A549 (cell line): ENCODE data around the gene IGF2. TPM values are rescaled to one million over a fixed set of nuclear protein-coding genes. Genes with fewer than 3 reads are reported as not detected.

Experiments used
- ATAC-seq, 2 experiments: fragments of 200-7000 bp in 1 of 2; fragments of >200 bp in 1 of 2; cut with Nextera tagmentation in 1 of 2; cut with Tn5 transposase in 1 of 2; 3 replicates each; pipeline versions ENCODE4 v1.8.0 to v1.9.1; 2018 to 2020; ENCODE audit warnings: mild to moderate bottlenecking in 1 of 2, moderate library complexity in 1 of 2
- CTCF ChIA-PET: fragments of 300-600 bp; sonication (Branson Sonifier 250); formaldehyde crosslinking; extraction: SDS; loops from one replicate; lab custom pipeline; 2021; ENCODE audit warnings: antibody characterized with exemption, inconsistent platforms; lab: Yijun Ruan, JAX
- POLR2A ChIA-PET: fragments of 350-600 bp; formaldehyde crosslinking; extraction: SDS; loops from one replicate; lab custom pipeline; 2021; ENCODE audit warnings: antibody characterized with exemption, inconsistent platforms; lab: Yijun Ruan, JAX
- DNase-seq, 2 experiments: peaks; one replicate each; pipeline versions ENCODE4 v3.0.0 to v3.0.0-alpha.2; 2011 to 2016; ENCODE audit warnings: low read depth in 1 of 2, low spot score in 1 of 2
- FAIRE-seq: peaks from 2 replicates; lab custom pipeline; 2011; peaks lifted over from hg19 to GRCh38; lab: Jason Lieb, UNC
- H3K27ac ChIP-seq, 2 experiments: fragments of >200 bp; sonication (Bioruptor Twin); formaldehyde crosslinking; 3 replicates each; pipeline ENCODE4 v1.5.1; 2016 to 2017
- H3K4me1 ChIP-seq: fragments of >200 bp; sonication (Bioruptor Twin); formaldehyde crosslinking; 3 replicates; pipeline ENCODE4 v1.6.1; 2016
- H3K4me2 ChIP-seq: fragments of >200 bp; sonication (Bioruptor Twin); formaldehyde crosslinking; 3 replicates; pipeline ENCODE4 v1.6.1; 2016
- H3K4me3 ChIP-seq: fragments of >200 bp; sonication (Bioruptor Twin); formaldehyde crosslinking; 3 replicates; pipeline ENCODE4 v1.5.1; 2016
- H3K9me3 ChIP-seq: fragments of >200 bp; sonication (Bioruptor Twin); formaldehyde crosslinking; 3 replicates; pipeline ENCODE4 v1.6.1; 2016
- BCL3 ChIP-seq: fragments of >200 bp; sonication (Bioruptor Twin); formaldehyde crosslinking; IDR thresholded peaks from 3 replicates; pipeline ENCODE4 v1.6.1; 2016
- CEBPB ChIP-seq, 2 experiments: fragments of >200 bp in 1 of 2; sonication (Bioruptor Twin) in 1 of 2; formaldehyde crosslinking in 1 of 2; IDR thresholded peaks; 2 replicates each; pipeline ENCODE4 v1.6.1; 2012 to 2016
- CHD2 ChIP-seq: fragments of 150-350 bp; IDR thresholded peaks from 2 replicates; pipeline ENCODE4 v1.6.1; 2014; ENCODE audit warnings: low read length; ENCODE audit not compliant: partially characterized antibody
- ESRRA ChIP-seq: fragments of 150-350 bp; IDR thresholded peaks from 2 replicates; pipeline ENCODE4 v1.6.1; 2014; ENCODE audit warnings: mild to moderate bottlenecking, low read length, borderline replicate concordance
- FOSB ChIP-seq: fragments of 250-450 bp; sonication (Bioruptor Pico); IDR thresholded peaks from 2 replicates; pipeline ENCODE4 v1.5.0; 2020; ENCODE audit warnings: mild to moderate bottlenecking, moderate library complexity
- GATA3 ChIP-seq: IDR thresholded peaks from 2 replicates; pipeline ENCODE4 v1.6.1; 2012; ENCODE audit warnings: borderline replicate concordance
- HMGXB4 ChIP-seq: fragments of 250-450 bp; sonication (Bioruptor Pico); IDR thresholded peaks from 2 replicates; pipeline ENCODE4 v1.5.0; 2021; ENCODE audit warnings: mild to moderate bottlenecking, moderate library complexity, borderline replicate concordance
- HOXA7 ChIP-seq: fragments of 250-450 bp; sonication (Bioruptor Pico); IDR thresholded peaks from 2 replicates; pipeline ENCODE4 v1.5.0; 2020; ENCODE audit warnings: mild to moderate bottlenecking, moderate library complexity
- MAFK ChIP-seq: fragments of 450-650 bp; IDR thresholded peaks from 2 replicates; pipeline ENCODE4 v1.6.1; 2014; ENCODE audit not compliant: partially characterized antibody
- MAZ ChIP-seq: fragments of 150-350 bp; IDR thresholded peaks from 2 replicates; pipeline ENCODE4 v1.6.1; 2014; ENCODE audit warnings: antibody characterized with exemption, low read depth, low read length, borderline replicate concordance
- NFE2L2 ChIP-seq: fragments of 150-350 bp; conservative IDR thresholded peaks from 2 replicates; pipeline ENCODE4 v1.6.1; 2014; ENCODE audit warnings: low read length
- NR3C1 ChIP-seq: fragments of >200 bp; sonication (Bioruptor Twin); formaldehyde crosslinking; IDR thresholded peaks from 3 replicates; pipeline ENCODE4 v1.6.1; 2017
- POLR2A ChIP-seq: IDR thresholded peaks from 2 replicates; pipeline ENCODE4 v1.6.1; 2012; ENCODE audit warnings: mild to moderate bottlenecking, low read length
- RARB ChIP-seq: fragments of 250-450 bp; sonication (Bioruptor Pico); IDR thresholded peaks from 2 replicates; pipeline ENCODE4 v1.8.0; 2021; ENCODE audit warnings: mild to moderate bottlenecking, moderate library complexity
- RFX5 ChIP-seq: fragments of 450-650 bp; IDR thresholded peaks from 2 replicates; pipeline ENCODE4 v1.7.1; 2014; ENCODE audit warnings: antibody characterized with exemption, mild to moderate bottlenecking, moderate library complexity
- SREBF2 ChIP-seq: fragments of 450-650 bp; IDR thresholded peaks from 2 replicates; pipeline ENCODE4 v1.6.1; 2014; ENCODE audit warnings: mild to moderate bottlenecking, moderate library complexity
- TP53 ChIP-seq: fragments of 250-450 bp; sonication (Bioruptor Pico); IDR thresholded peaks from 2 replicates; pipeline ENCODE4 v1.5.0; 2021; ENCODE audit warnings: mild to moderate bottlenecking, moderate library complexity
- ZNF302 ChIP-seq: fragments of 250-450 bp; sonication (Bioruptor Pico); IDR thresholded peaks from 2 replicates; pipeline ENCODE4 v1.9.0; 2021; ENCODE audit warnings: inconsistent platforms, mild to moderate bottlenecking, moderate library complexity
- WGBS: methylation state at CpG from one replicate; pipeline ENCODE4 v1.1.6; 2017; ENCODE audit errors: missing lambda C conversion rate; 5-methylcytosine and 5-hydroxymethylcytosine counted together
- polyA plus RNA-seq, 4 experiments: library from polyadenylated mRNA; depleted of rRNA in 3 of 4; stranded (reverse); fragments of >200 nt; fragmentation: RNase III in 1 of 4; extraction: RNeasy Plus Mini Kit Qiagen cat#74134 plus additional on column Dnase treatment in 1 of 4; gene quantifications; 2 replicates in 3 of 4; 3 replicates in 1 of 4; pipeline ENCODE4 v1.2.3, GENCODE V29; 2011 to 2017
- TF ChIP-seq, protein P1 (sequence below): fragments of 150-350 bp; IDR thresholded peaks from 2 replicates; pipeline ENCODE4 v1.6.1; 2014; ENCODE audit warnings: low read depth, mild to moderate bottlenecking, low read length
- TF ChIP-seq, protein P2 (sequence below): fragments of >200 bp; sonication (Bioruptor Twin); formaldehyde crosslinking; IDR thresholded peaks from 3 replicates; pipeline ENCODE4 v1.5.1; 2016
- TF ChIP-seq, protein P3 (sequence below): IDR thresholded peaks from 2 replicates; pipeline ENCODE4 v1.6.1; 2012
- TF ChIP-seq, protein P4 (sequence below): fragments of >200 bp; sonication (Bioruptor Twin); formaldehyde crosslinking; IDR thresholded peaks from 2 replicates; pipeline ENCODE4 v1.6.1; 2016

The IGF2 gene
- polyA plus RNA-seq, 2 of the 4 experiments (the other 2 are of a cell fraction) = 2.0 to 2.9 TPM

DNA sequence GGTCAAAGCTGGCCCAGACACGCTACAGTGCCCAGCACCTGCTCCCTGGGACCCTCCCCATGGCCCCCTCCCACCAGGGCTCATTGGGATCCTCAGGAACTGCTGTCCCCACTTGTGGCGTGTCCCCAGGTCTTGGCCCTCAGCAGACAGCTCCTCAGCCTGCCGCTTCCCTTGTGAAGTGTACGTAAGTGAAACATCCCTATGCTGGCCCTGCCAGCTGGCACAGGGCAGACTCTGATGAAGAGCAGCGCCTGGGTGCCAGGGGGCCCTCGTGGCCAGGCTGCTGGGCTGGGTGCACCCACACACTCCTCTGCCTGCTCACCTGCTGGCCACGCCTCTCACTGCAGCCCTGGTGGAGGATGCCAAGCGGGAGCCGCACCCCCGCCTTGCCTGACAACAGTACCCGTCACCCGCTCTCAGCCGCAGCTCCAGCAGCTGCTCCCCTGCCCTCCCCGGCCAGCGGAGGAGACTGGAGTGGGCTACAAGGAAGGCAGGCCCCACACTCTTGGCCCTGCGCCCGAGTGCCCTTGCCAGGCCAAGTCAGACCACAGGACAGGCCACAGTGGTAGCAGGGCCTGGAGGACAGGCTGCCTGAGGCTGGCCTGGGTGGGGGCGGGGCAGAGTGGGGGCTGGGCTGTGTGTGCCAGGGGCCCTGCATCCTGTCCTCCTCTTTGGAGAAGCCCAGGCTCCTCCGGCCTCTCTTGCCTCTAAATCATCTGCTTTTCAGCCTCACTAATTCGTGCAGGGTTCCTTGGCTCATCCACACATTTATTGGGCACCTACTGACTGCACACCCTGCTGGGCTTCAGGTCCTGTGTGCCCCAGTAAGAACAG is 39.5 kb downstream of the IGF2 start:
- H3K4me1 ChIP-seq = no peaks in the 10 kb centered on the region
- no peak overlapping the region for H3K27ac ChIP-seq
- H3K4me2 ChIP-seq = no peak overlapping the region
- DNase-seq (no peak), FAIRE-seq (no peak), ATAC-seq (peak in 1 of 2 experiments; percentile 33; a peak in 3 of 6 replicates)
- no peak overlapping the region for H3K4me3 ChIP-seq
- WGBS = 72% methylated on average over 7 of the region's 20 CpGs
- POLR2A ChIA-PET = no interaction called here
- H3K9me3 ChIP-seq = no peaks in the 10 kb centered on the region
- TF ChIP-seq NR3C1 = no peak
- TF ChIP-seq MAZ = no peak
- TF ChIP-seq NFE2L2 = no peak
- TF ChIP-seq, protein P1, sequence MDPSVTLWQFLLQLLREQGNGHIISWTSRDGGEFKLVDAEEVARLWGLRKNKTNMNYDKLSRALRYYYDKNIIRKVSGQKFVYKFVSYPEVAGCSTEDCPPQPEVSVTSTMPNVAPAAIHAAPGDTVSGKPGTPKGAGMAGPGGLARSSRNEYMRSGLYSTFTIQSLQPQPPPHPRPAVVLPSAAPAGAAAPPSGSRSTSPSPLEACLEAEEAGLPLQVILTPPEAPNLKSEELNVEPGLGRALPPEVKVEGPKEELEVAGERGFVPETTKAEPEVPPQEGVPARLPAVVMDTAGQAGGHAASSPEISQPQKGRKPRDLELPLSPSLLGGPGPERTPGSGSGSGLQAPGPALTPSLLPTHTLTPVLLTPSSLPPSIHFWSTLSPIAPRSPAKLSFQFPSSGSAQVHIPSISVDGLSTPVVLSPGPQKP = no peak
- TF ChIP-seq SREBF2 = no peak
- no peak for TF ChIP-seq HMGXB4
- TF ChIP-seq, protein P2, sequence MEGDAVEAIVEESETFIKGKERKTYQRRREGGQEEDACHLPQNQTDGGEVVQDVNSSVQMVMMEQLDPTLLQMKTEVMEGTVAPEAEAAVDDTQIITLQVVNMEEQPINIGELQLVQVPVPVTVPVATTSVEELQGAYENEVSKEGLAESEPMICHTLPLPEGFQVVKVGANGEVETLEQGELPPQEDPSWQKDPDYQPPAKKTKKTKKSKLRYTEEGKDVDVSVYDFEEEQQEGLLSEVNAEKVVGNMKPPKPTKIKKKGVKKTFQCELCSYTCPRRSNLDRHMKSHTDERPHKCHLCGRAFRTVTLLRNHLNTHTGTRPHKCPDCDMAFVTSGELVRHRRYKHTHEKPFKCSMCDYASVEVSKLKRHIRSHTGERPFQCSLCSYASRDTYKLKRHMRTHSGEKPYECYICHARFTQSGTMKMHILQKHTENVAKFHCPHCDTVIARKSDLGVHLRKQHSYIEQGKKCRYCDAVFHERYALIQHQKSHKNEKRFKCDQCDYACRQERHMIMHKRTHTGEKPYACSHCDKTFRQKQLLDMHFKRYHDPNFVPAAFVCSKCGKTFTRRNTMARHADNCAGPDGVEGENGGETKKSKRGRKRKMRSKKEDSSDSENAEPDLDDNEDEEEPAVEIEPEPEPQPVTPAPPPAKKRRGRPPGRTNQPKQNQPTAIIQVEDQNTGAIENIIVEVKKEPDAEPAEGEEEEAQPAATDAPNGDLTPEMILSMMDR = no peak
- CTCF ChIA-PET = interaction anchor here (0.7 to 3.2 kb wide), 10 partner anchors 9 to 337 kb away, joined by 3 to 16 read pairs (median 4); no protein-coding TSS in a partner anchor

DNA sequence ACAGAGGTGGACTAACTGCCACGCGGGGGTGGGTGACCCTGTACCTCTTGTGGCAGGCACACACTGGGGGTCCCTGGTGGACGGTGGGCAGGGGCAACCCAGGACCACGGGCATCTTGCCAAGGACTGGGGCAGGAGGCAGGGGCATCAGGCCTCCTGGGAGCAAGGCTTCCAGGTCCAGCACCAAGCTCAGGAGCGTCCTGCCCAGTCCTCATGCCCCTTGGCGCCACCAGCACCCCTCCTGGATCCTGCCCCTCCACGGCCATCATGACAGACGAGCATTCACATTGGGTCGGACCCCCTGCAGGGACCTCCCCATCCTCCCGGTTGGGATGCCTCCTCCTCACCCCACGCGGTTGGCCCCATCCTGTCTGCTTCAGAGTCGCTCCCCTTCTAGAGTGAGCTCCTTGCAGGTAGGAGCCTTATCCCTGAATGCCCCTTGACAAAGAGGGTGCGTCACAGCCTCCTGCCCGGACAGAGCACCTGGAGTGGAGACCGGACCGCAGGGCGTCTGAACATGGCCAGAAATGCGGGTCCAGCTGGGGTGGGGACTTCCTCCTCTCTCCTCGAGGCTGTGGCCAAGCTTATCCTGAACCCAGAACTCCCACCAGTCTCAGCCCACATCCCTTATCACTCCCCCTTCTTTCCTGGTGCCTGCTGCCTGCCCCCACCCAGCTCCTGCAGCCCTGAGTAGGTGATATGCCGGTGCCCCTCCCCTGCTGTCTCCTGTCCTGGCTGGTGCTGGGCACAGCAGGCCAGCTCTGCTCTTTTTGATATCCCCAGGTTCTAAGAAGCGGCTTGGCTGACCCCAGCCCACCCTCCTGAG is 40.3 kb downstream of the IGF2 start:
- no peak for FAIRE-seq
- no peak overlapping the region for H3K27ac ChIP-seq
- TF ChIP-seq, protein P3, sequence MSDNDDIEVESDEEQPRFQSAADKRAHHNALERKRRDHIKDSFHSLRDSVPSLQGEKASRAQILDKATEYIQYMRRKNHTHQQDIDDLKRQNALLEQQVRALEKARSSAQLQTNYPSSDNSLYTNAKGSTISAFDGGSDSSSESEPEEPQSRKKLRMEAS = no peak
- TF ChIP-seq MAFK (no peak), ZNF302 (CRISPR knock-in tag) (no peak), FOSB (CRISPR knock-in tag) (no peak), HOXA7 (no peak), CEBPB (IDR thresholded peaks at IDR 0.05) (no peak), TP53 (CRISPR knock-in tag) (no peak), GATA3 (no peak), RARB (CRISPR knock-in tag) (no peak), RFX5 (no peak), SREBF2 (no peak), NFE2L2 (no peak), POLR2A (no peak), CHD2 (no peak), ESRRA (no peak), BCL3 (no peak), HMGXB4 (no peak)
- TF ChIP-seq, protein P4, sequence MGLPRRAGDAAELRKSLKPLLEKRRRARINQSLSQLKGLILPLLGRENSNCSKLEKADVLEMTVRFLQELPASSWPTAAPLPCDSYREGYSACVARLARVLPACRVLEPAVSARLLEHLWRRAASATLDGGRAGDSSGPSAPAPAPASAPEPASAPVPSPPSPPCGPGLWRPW = no peak
- no peak overlapping the region for H3K4me3 ChIP-seq
- H3K9me3 ChIP-seq = no peaks in the 10 kb centered on the region
- WGBS = 60% methylated on average over 13 of the region's 22 CpGs
- ATAC-seq = no peak
- ChIA-PET POLR2A (no interaction called here), CTCF (interaction anchor here (0.7 to 3.2 kb wide), 6 partner anchors 15 to 336 kb away, joined by 3 to 16 read pairs (median 4); no protein-coding TSS in a partner anchor)
- no peak overlapping the region for H3K4me2 ChIP-seq
- DNase-seq = no peak
- no peaks in the 10 kb centered on the region for H3K4me1 ChIP-seq
